ENCODE measurements around the gene TMEM123.

TMEM123 gene

DNA sequence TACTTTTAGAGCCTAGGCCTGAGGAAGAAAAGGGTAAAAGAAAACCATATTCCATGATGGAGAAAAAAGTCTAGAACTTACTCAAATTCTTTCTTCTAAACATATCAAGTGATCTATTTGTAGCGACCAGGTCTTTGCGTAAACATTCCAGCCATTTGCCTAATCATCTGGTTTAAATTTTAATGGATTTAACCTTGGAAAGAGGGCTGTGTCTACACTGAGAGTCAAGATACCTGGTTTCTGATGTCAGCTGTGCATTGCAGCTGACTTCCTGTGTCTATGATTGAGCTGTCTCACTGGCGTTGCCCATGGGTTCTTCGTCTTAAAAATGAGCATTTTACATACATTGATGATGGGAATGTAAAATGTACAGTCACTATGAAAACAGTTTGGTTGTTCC lies 10.0 kb upstream of the TMEM123 start:
- no peak for ATAC-seq
- TF ChIP-seq TOX (CRISPR knock-in tag; IDR thresholded peaks at IDR 0.05; ENCODE audit: borderline replicate concordance) (no peak), TSHZ2 (CRISPR knock-in tag; IDR thresholded peaks at IDR 0.05) (no peak), ZNF8 (CRISPR knock-in tag; IDR thresholded peaks at IDR 0.05) (no peak), SNAI2 (CRISPR knock-in tag; IDR thresholded peaks at IDR 0.05) (no peak)
- TF ChIP-seq, protein P1, sequence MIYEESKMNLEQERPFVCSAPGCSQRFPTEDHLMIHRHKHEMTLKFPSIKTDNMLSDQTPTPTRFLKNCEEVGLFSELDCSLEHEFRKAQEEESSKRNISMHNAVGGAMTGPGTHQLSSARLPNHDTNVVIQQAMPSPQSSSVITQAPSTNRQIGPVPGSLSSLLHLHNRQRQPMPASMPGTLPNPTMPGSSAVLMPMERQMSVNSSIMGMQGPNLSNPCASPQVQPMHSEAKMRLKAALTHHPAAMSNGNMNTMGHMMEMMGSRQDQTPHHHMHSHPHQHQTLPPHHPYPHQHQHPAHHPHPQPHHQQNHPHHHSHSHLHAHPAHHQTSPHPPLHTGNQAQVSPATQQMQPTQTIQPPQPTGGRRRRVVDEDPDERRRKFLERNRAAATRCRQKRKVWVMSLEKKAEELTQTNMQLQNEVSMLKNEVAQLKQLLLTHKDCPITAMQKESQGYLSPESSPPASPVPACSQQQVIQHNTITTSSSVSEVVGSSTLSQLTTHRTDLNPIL (CRISPR knock-in tag; IDR thresholded peaks at IDR 0.05; ENCODE audit: low read depth) = no peak
- TF ChIP-seq, protein P2, sequence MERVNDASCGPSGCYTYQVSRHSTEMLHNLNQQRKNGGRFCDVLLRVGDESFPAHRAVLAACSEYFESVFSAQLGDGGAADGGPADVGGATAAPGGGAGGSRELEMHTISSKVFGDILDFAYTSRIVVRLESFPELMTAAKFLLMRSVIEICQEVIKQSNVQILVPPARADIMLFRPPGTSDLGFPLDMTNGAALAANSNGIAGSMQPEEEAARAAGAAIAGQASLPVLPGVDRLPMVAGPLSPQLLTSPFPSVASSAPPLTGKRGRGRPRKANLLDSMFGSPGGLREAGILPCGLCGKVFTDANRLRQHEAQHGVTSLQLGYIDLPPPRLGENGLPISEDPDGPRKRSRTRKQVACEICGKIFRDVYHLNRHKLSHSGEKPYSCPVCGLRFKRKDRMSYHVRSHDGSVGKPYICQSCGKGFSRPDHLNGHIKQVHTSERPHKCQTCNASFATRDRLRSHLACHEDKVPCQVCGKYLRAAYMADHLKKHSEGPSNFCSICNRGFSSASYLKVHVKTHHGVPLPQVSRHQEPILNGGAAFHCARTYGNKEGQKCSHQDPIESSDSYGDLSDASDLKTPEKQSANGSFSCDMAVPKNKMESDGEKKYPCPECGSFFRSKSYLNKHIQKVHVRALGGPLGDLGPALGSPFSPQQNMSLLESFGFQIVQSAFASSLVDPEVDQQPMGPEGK (CRISPR knock-in tag; IDR thresholded peaks at IDR 0.05; ENCODE audit: borderline replicate concordance) = no peak
- TF ChIP-seq, protein P3, sequence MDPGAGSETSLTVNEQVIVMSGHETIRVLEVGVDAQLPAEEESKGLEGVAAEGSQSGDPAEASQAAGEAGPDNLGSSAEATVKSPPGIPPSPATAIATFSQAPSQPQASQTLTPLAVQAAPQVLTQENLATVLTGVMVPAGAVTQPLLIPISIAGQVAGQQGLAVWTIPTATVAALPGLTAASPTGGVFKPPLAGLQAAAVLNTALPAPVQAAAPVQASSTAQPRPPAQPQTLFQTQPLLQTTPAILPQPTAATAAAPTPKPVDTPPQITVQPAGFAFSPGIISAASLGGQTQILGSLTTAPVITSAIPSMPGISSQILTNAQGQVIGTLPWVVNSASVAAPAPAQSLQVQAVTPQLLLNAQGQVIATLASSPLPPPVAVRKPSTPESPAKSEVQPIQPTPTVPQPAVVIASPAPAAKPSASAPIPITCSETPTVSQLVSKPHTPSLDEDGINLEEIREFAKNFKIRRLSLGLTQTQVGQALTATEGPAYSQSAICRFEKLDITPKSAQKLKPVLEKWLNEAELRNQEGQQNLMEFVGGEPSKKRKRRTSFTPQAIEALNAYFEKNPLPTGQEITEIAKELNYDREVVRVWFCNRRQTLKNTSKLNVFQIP (CRISPR knock-in tag; IDR thresholded peaks at IDR 0.05; ENCODE audit: borderline replicate concordance, low read depth) = no peak

DNA sequence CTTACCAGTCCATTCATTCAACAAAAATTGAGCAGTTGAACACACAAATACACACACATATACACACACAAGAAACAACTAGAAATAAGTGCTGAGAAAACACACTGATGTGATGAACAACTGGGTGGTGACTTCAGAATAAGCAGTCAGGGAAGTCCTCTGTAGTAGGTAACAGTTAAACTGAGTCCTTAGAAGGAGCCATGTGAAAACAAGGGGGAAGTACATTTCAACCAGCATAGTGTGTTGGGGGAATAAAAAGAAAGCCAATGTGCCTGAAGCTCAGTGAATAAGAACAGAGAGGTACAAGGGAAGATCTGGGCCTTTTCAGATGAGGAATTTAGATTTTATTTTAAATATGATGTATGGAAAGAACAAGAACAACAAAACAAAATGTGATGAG lies 6.8 kb upstream of the TMEM123 start:
- no peak for ATAC-seq
- no peak for TF ChIP-seq ZNF70 (CRISPR knock-in tag; IDR thresholded peaks at IDR 0.05)
- no peak for TF ChIP-seq TOX (CRISPR knock-in tag; IDR thresholded peaks at IDR 0.05; ENCODE audit: borderline replicate concordance)
- TF ChIP-seq TCF4 (CRISPR knock-in tag; IDR thresholded peaks at IDR 0.05; ENCODE audit: borderline replicate concordance) = no peak
- TF ChIP-seq, protein P2 (CRISPR knock-in tag; IDR thresholded peaks at IDR 0.05; ENCODE audit: borderline replicate concordance) = no peak

- no peak for ATAC-seq
- TF ChIP-seq PPARA (CRISPR knock-in tag; IDR thresholded peaks at IDR 0.05; ENCODE audit: borderline replicate concordance) (no peak), TSHZ2 (CRISPR knock-in tag; IDR thresholded peaks at IDR 0.05) (no peak), ZNF565 (CRISPR knock-in tag; conservative IDR thresholded peaks at IDR 0.05; ENCODE audit: low read depth) (no peak), CSDC2 (CRISPR knock-in tag; IDR thresholded peaks at IDR 0.05) (no peak), ZC3H10 (CRISPR knock-in tag; IDR thresholded peaks at IDR 0.05) (no peak), BACH2 (CRISPR knock-in tag; IDR thresholded peaks at IDR 0.05; ENCODE audit: borderline replicate concordance) (no peak), TOX (CRISPR knock-in tag; IDR thresholded peaks at IDR 0.05; ENCODE audit: borderline replicate concordance) (no peak), OSR1 (CRISPR knock-in tag; IDR thresholded peaks at IDR 0.05) (no peak), RARB (CRISPR knock-in tag; IDR thresholded peaks at IDR 0.05) (no peak), SNAI2 (CRISPR knock-in tag; IDR thresholded peaks at IDR 0.05) (no peak)
- TF ChIP-seq, protein P1 (CRISPR knock-in tag; IDR thresholded peaks at IDR 0.05; ENCODE audit: low read depth) = no peak
- TF ChIP-seq, protein P3 (CRISPR knock-in tag; IDR thresholded peaks at IDR 0.05; ENCODE audit: borderline replicate concordance, low read depth) = no peak
Measured at GRCh38 chr11:102458548-102458947, 6.0 kb upstream of the TMEM123 start.
